Activated CD4-positive, CD25-positive, alpha-beta regulatory T cell treated with anti-CD3 and anti-CD28 coated beads, Interleukin-2, amount 50 U/mL, for 16 hours (primary cell): ENCODE results near the gene ITPK1.

ENCODE experiments used
- DNase-seq: peaks from one replicate; pipeline ENCODE4 v3.0.0-alpha.2; 2020; ENCODE audit warnings: low read depth, low spot score

The ITPK1 gene

GRCh38 chr14:93044556-93044955 is 71.2 kb downstream of the ITPK1 start:
- no peak for DNase-seq

GRCh38 chr14:93044121-93044520 is 71.6 kb downstream of the ITPK1 start:
- no peak for DNase-seq

- DNase-seq: no peak
Observed at GRCh38 chr14:93042968-93043940, 72.5 kb downstream of the ITPK1 start.

- no peak for DNase-seq
Observed at GRCh38 chr14:93041830-93042229, 73.9 kb downstream of the ITPK1 start.

GRCh38 chr14:93040982-93041381 is 74.7 kb downstream of the ITPK1 start:
- DNase-seq: no peak

GRCh38 chr14:93040443-93040842 is 75.3 kb downstream of the ITPK1 start:
- no peak for DNase-seq

GRCh38 chr14:93039649-93040315 is 75.9 kb downstream of the ITPK1 start:
- no peak for DNase-seq

- DNase-seq: no peak
Observed at GRCh38 chr14:93037351-93037750, 78.4 kb downstream of the ITPK1 start.

GRCh38 chr14:93036652-93037345 is 78.9 kb downstream of the ITPK1 start:
- no peak for DNase-seq

GRCh38 chr14:93035917-93036651 is 79.6 kb downstream of the ITPK1 start:
- DNase-seq: no peak

GRCh38 chr14:93035585-93035916 is 80.2 kb downstream of the ITPK1 start:
- no peak for DNase-seq

GRCh38 chr14:93034671-93034994 is 81.1 kb downstream of the ITPK1 start:
- no peak for DNase-seq

GRCh38 chr14:93033983-93034670 is 81.6 kb downstream of the ITPK1 start:
- DNase-seq: no peak

GRCh38 chr14:93033084-93033982 is 82.4 kb downstream of the ITPK1 start:
- DNase-seq: no peak

GRCh38 chr14:93032421-93032936 is 83.2 kb downstream of the ITPK1 start:
- DNase-seq: no peak

- no peak for DNase-seq
Observed at GRCh38 chr14:93031505-93032315, 84.0 kb downstream of the ITPK1 start.

GRCh38 chr14:93030761-93031160 is 85.0 kb downstream of the ITPK1 start:
- no peak for DNase-seq

- DNase-seq: no peak
Observed at GRCh38 chr14:93029911-93030508, 85.7 kb downstream of the ITPK1 start.

- no peak for DNase-seq
Observed at GRCh38 chr14:93029417-93029816, 86.3 kb downstream of the ITPK1 start.
